Measurements from ENCODE around the gene PREP.

The PREP gene

GRCh38 chr6:105391705-105392104 is 11.2 kb downstream of the PREP start:
- no peak for DNase-seq

- DNase-seq = no peak
Observed at GRCh38 chr6:105389543-105389942, 13.3 kb downstream of the PREP start.

GRCh38 chr6:105388392-105388791 is 14.5 kb downstream of the PREP start:
- DNase-seq = no peak

GRCh38 chr6:105384004-105384403 is 18.9 kb downstream of the PREP start:
- DNase-seq = no peak

- no peak for DNase-seq
Observed at GRCh38 chr6:105382958-105383357, 19.9 kb downstream of the PREP start.

GRCh38 chr6:105382496-105382895 is 20.4 kb downstream of the PREP start:
- DNase-seq = no peak

GRCh38 chr6:105380634-105381033 is 22.2 kb downstream of the PREP start:
- DNase-seq = no peak

GRCh38 chr6:105375797-105376196 is 27.1 kb downstream of the PREP start:
- DNase-seq = no peak

- DNase-seq = no peak
Observed at GRCh38 chr6:105374010-105374420, 28.9 kb downstream of the PREP start.

- DNase-seq = no peak
Observed at GRCh38 chr6:105373481-105373880, 29.4 kb downstream of the PREP start.

GRCh38 chr6:105372849-105373182 is 30.1 kb downstream of the PREP start:
- no peak for DNase-seq

GRCh38 chr6:105372142-105372848 is 30.6 kb downstream of the PREP start:
- no peak for DNase-seq

- DNase-seq = no peak
Observed at GRCh38 chr6:105370351-105370750, 32.5 kb downstream of the PREP start.

- no peak for DNase-seq
Observed at GRCh38 chr6:105369145-105369544, 33.7 kb downstream of the PREP start.

- DNase-seq = no peak
Observed at GRCh38 chr6:105364243-105364642, 38.6 kb downstream of the PREP start.

GRCh38 chr6:105363100-105363754 is 39.7 kb downstream of the PREP start:
- no peak for DNase-seq

GRCh38 chr6:105359419-105360370 is 43.2 kb downstream of the PREP start:
- DNase-seq = no peak

GRCh38 chr6:105357165-105357564 is 45.7 kb downstream of the PREP start:
- no peak for DNase-seq

GRCh38 chr6:105352037-105352617 is 50.8 kb downstream of the PREP start:
- DNase-seq = no peak

GRCh38 chr6:105348897-105349296 is 54.0 kb downstream of the PREP start:
- no peak for DNase-seq

- no peak for DNase-seq
Observed at GRCh38 chr6:105346052-105346451, 56.8 kb downstream of the PREP start.

- DNase-seq = no peak
Observed at GRCh38 chr6:105345506-105345905, 57.4 kb downstream of the PREP start.

GRCh38 chr6:105344881-105345370 is 58.0 kb downstream of the PREP start:
- DNase-seq = no peak
